Colon (tissue), 2 donors: ENCODE measurements around the gene PINK1.
"Not testable (repeated sequence)": the region's sequence is repeated elsewhere in the genome, so short reads cannot be mapped to it uniquely, and the experiment has no call there.

Experiments
- FAIRE-seq: peaks from 2 replicates; lab custom pipeline; 2012; peaks lifted over from hg19 to GRCh38; lab: Jason Lieb, UNC
- donor health status: control.
- donor health status: control.

PINK1 gene

GRCh38 chr1:20648438-20648837 is 15.2 kb downstream of the PINK1 start:
- FAIRE-seq: no peak

- FAIRE-seq: no peak
Observed at GRCh38 chr1:20648946-20649345, 15.7 kb downstream of the PINK1 start.

- no peak for FAIRE-seq
Observed at GRCh38 chr1:20652300-20652699, 19.0 kb downstream of the PINK1 start.

GRCh38 chr1:20654104-20654690 is 20.9 kb downstream of the PINK1 start:
- FAIRE-seq: no peak

- FAIRE-seq: no peak
Observed at GRCh38 chr1:20657024-20657423, 23.8 kb downstream of the PINK1 start.

- FAIRE-seq: no peak
Observed at GRCh38 chr1:20658166-20658915, 25.1 kb downstream of the PINK1 start.

GRCh38 chr1:20660363-20660762 is 27.1 kb downstream of the PINK1 start:
- no peak for FAIRE-seq

GRCh38 chr1:20660847-20661206 is 27.6 kb downstream of the PINK1 start:
- FAIRE-seq: no peak

GRCh38 chr1:20661207-20662109 is 28.2 kb downstream of the PINK1 start, which contains the start of gene DDOST:
Gene DDOST (minus strand): TSS chr1:20661369. CDS start chr1:20661350, 19 bp downstream.
- peak; percentile 57 for FAIRE-seq

GRCh38 chr1:20662110-20662475 is 28.8 kb downstream of the PINK1 start:
- no peak for FAIRE-seq

GRCh38 chr1:20663365-20663764 is 30.1 kb downstream of the PINK1 start:
- no peak for FAIRE-seq

- FAIRE-seq: no peak
Observed at GRCh38 chr1:20663969-20664715, 30.9 kb downstream of the PINK1 start.

GRCh38 chr1:20665726-20666125 is 32.5 kb downstream of the PINK1 start:
- no peak for FAIRE-seq

GRCh38 chr1:20666146-20666545 is 32.9 kb downstream of the PINK1 start:
- no peak for FAIRE-seq

- no peak for FAIRE-seq
Observed at GRCh38 chr1:20666804-20667203, 33.5 kb downstream of the PINK1 start.

GRCh38 chr1:20668581-20668980 is 35.3 kb downstream of the PINK1 start:
- FAIRE-seq: no peak

GRCh38 chr1:20670936-20671335 is 37.7 kb downstream of the PINK1 start:
- no peak for FAIRE-seq

- no peak for FAIRE-seq
Observed at GRCh38 chr1:20672265-20672632, 39.0 kb downstream of the PINK1 start.

GRCh38 chr1:20673626-20674025 is 40.4 kb downstream of the PINK1 start:
- FAIRE-seq: not testable (repeated sequence)

- no peak for FAIRE-seq
Observed at GRCh38 chr1:20678599-20678998, 45.3 kb downstream of the PINK1 start.

- no peak for FAIRE-seq
Observed at GRCh38 chr1:20680269-20680668, 47.0 kb downstream of the PINK1 start.

GRCh38 chr1:20681999-20682398 is 48.7 kb downstream of the PINK1 start:
- no peak for FAIRE-seq
